Glutamatergic neuron (in vitro differentiated cells): ENCODE data around the gene PGAP6. TPM values are rescaled to one million over a fixed set of nuclear protein-coding genes. Genes with fewer than 3 reads are reported as not detected.

Experiments used
- DNase-seq: peaks from one replicate; pipeline ENCODE4 v3.0.0; 2022
- H3K27ac Mint-ChIP-seq: one replicate; pipeline ENCODE4 v1.8.0; 2020; ENCODE audit warnings: mild to moderate bottlenecking, mixed read lengths, inconsistent platforms; ENCODE audit not compliant: unreplicated experiment
- H3K27me3 Mint-ChIP-seq: one replicate; pipeline ENCODE4 v1.8.0; 2020; ENCODE audit warnings: mild to moderate bottlenecking, moderate library complexity, mixed read lengths, inconsistent platforms; ENCODE audit not compliant: unreplicated experiment
- H3K36me3 Mint-ChIP-seq: one replicate; pipeline ENCODE4 v1.8.0; 2020; ENCODE audit warnings: mild to moderate bottlenecking, mixed read lengths, inconsistent platforms; ENCODE audit not compliant: unreplicated experiment
- H3K4me1 Mint-ChIP-seq: one replicate; pipeline ENCODE4 v1.8.0; 2020; ENCODE audit warnings: mild to moderate bottlenecking, low read depth, mixed read lengths, inconsistent platforms; ENCODE audit not compliant: unreplicated experiment
- H3K4me3 Mint-ChIP-seq: one replicate; pipeline ENCODE4 v1.8.0; 2020; ENCODE audit warnings: mild to moderate bottlenecking, mixed read lengths, inconsistent platforms; ENCODE audit not compliant: unreplicated experiment
- H3K9me3 Mint-ChIP-seq: one replicate; pipeline ENCODE4 v1.8.0; 2020; ENCODE audit warnings: mild to moderate bottlenecking, moderate library complexity, mixed read lengths, inconsistent platforms; ENCODE audit not compliant: unreplicated experiment
- CTCF ChIP-seq: fragments of 200-600 bp; sonication (generic); IDR thresholded peaks from one replicate; pipeline ENCODE4 v1.5.0; 2021; ENCODE audit not compliant: partially characterized antibody, unreplicated experiment
- total RNA-seq: library from RNA; stranded (reverse); fragmentation: NEBNext Ultra II Directional; extraction: Animal tissue kit (Norgen Biotek cat#: 25700); gene quantifications from one replicate; pipeline ENCODE4 v1.2.1, GENCODE V29; 2021; ENCODE audit not compliant: unreplicated experiment

Gene PGAP6
- total RNA-seq, 1 donor from 2014 or later: 54.5 TPM

DNA sequence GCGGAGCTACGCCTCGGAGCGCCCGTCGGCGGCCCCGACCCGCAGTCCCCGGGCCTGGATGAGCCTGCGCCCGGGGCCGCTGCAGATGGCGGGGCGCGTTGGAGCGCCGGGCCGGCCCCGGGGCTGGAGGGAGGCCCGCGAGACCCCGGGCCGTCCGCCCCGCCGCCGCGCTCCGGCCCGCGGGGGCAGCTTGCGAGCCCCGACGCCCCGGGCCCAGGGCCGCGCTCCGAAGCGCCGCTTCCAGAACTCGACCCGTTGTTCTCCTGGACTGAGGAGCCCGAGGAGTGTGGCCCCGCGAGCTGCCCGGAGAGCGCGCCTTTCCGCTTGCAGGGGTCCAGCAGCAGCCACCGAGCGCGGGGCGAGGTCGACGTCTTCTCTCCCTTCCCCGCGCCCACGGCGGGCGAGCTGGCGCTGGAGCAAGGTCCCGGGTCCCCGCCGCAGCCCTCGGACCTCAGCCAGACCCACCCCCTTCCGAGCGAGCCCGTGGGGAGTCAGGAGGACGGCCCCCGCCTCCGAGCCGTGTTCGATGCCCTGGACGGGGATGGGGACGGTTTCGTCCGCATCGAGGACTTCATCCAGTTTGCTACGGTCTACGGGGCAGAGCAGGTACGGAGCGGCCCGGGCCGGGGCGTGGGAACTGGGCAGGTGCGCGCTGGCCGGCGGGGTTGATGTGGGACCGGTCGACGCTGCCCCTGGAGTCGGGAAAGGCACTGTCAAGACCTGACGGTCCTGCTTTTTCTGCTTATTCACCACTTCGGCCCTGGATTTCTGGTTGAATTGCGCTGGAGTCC lies 44.5 kb upstream of the PGAP6 start:
- Mint-ChIP-seq H3K4me1 (peaks cover 26% of the 10 kb centered on the region), H3K27ac (peak overlapping the region; percentile 48), H3K4me3 (peak overlapping the region; percentile 83), H3K9me3 (peaks cover 6% of the 10 kb centered on the region), H3K27me3 (peaks cover 15% of the 10 kb centered on the region), H3K36me3 (no peaks in the 10 kb centered on the region)
- TF ChIP-seq CTCF: no peak
- DNase-seq: peak; percentile 52

GRCh38 chr16:425740-426114 lies 43.9 kb upstream of the PGAP6 start:
- TF ChIP-seq CTCF: no peak
- H3K9me3 Mint-ChIP-seq: peaks cover 3% of the 10 kb centered on the region
- H3K36me3 Mint-ChIP-seq: no peaks in the 10 kb centered on the region
- DNase-seq: no peak
- peaks cover 15% of the 10 kb centered on the region for H3K27me3 Mint-ChIP-seq
- H3K27ac Mint-ChIP-seq: no peak overlapping the region
- H3K4me1 Mint-ChIP-seq: peaks cover 22% of the 10 kb centered on the region
- no peak overlapping the region for H3K4me3 Mint-ChIP-seq

DNA sequence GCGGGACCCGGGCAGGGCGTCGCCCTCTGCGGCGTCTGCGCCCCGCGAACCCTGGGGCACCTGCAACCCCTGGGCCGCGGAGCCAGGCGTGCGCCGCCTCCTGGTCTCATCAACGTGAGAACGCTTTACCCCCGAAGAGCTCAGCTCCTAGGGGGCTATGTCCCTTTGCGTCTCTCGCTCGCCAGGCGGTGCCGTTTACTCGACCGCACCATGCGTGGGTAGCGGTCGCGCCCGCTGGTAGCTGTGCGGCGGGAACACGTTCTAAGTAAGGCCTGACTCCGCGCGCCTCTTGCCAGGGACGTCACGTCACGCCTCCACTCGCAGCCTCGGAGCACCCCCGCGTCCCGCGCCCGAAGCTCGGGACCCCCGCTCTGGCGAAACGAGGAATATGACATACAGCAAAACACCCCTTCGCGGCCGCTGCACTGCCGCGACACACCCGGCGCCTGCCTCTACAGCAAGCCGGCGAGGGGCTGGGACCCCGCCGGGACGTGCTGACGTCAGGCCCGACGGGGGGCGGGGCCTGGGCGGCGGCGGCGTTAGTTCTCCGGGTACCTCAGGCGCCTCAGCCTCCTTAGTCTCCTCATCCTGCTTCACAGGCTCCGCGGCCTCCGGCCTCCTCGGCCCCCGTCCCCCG lies 43.4 kb upstream of the PGAP6 start, which contains the start of gene RAB11FIP3:
TSS of gene RAB11FIP3 (plus strand) at position 568 of the 637 bp plus-strand sequence. CDS start 358 bp downstream, outside the sequence.
- Mint-ChIP-seq H3K27me3 (peaks cover 15% of the 10 kb centered on the region), H3K27ac (peak within 1 kb of the TSS; percentile 33), H3K4me3 (peak within 1 kb of the TSS; percentile 83), H3K36me3 (no peaks in the 10 kb centered on the region), H3K9me3 (peaks cover 3% of the 10 kb centered on the region), H3K4me1 (peaks cover 21% of the 10 kb centered on the region)
- no peak for TF ChIP-seq CTCF
- DNase-seq: peak; percentile 90

- Mint-ChIP-seq H3K27me3 (peaks cover 15% of the 10 kb centered on the region), H3K27ac (peak overlapping the region; percentile 33)
- no peak for TF ChIP-seq CTCF
Observed at GRCh38 chr16:424623-425081, 42.9 kb upstream of the PGAP6 start.

More at GRCh38 chr16:424623-425081, 42.9 kb upstream of the PGAP6 start:
- peaks cover 17% of the 10 kb centered on the region for H3K4me1 Mint-ChIP-seq
- H3K9me3 Mint-ChIP-seq: peaks cover 3% of the 10 kb centered on the region
- H3K4me3 Mint-ChIP-seq: peak overlapping the region; percentile 82
- no peak for DNase-seq
- H3K36me3 Mint-ChIP-seq: no peaks in the 10 kb centered on the region
